D721Med (cell line): ENCODE results near the gene CD276.

Experiments
- DNase-seq: peaks from one replicate; pipeline ENCODE4 v3.0.0; 2011; ENCODE audit warnings: low spot score; ENCODE audit not compliant: insufficient read length
- FAIRE-seq: peaks from 2 replicates; lab custom pipeline; 2011; peaks lifted over from hg19 to GRCh38; lab: Jason Lieb, UNC
- CTCF ChIP-seq: IDR thresholded peaks from 2 replicates; pipeline ENCODE4 v1.5.1; 2012; ENCODE audit warnings: mild to moderate bottlenecking, control low read depth; ENCODE audit not compliant: insufficient read depth; ENCODE audit errors: missing control alignments

Gene CD276

GRCh38 chr15:73704869-73705645 is 20.9 kb downstream of the CD276 start:
- TF ChIP-seq CTCF = peak; percentile 65
- FAIRE-seq (no peak), DNase-seq (peak; percentile 61)

- FAIRE-seq (no peak), DNase-seq (no peak)
- no peak for TF ChIP-seq CTCF
These were observed 24.5 kb downstream of the CD276 start for GRCh38 chr15:73708691-73709090.

DNA sequence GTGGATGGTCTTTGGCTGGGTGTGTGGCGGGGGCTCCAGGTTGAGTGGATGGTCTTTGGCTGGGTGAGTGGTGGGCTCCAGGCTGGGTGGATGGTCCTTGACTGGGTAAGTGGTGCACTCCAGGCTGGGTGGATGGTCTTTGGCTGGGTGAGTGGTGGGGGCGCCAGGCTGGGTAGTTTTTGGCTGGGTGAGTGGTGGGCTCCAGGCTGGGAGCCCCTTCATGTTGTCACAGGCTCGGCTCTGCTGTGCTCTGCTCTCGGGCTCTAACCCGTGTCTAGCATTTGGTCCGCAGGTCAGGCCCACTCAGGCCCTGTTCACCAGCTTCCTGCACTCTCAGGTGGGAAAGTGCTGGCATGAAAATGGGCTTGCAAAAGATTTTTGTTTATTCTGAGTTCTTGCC is 25.1 kb downstream of the CD276 start:
- FAIRE-seq = no peak
- TF ChIP-seq CTCF = no peak

GRCh38 chr15:73709686-73710085 is 25.5 kb downstream of the CD276 start:
- FAIRE-seq = no peak
- TF ChIP-seq CTCF = no peak
- no peak for DNase-seq

More for the DNA sequence above, 25.1 kb downstream of the CD276 start:
- no peak for DNase-seq

DNA sequence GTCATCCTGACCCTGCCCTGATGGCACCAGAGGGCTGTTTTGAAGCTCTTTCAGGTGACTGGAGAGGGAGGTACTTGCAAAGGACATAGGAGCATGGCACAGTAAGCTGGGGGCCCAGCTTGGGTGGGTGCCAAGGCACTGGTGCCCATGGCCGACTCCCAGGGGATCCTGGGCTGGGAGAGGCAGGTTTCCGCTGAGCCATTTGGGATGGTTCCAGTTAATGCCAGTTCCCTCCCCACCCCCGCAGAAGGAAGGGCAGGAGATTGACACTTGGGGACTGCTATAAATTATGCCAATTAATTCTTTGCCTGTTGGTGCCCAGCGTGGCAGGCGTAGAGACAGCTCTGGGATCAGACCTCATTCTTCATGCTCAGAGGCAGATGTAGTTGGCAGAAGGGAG is 26.1 kb downstream of the CD276 start:
- no peak for TF ChIP-seq CTCF
- no peak for DNase-seq
- no peak for FAIRE-seq

DNA sequence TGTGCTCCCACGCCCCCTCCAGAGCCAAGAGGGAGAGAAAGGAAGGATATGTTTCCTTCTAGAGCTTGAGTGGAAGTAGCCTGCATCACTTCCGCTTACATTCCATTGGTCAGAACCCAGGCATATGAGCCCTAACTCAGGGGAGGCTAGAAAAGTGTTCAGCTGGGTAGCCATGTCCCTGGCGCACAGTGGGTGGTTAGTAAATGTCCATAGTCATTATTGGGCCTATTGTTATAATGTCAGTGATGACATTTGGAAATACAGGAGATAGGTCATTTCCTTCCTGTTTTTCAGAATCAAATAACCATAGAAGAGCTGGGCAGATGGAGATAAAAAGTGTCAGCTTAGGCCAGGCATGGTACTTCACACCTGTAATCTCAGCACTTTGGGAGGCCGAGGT is 27.3 kb downstream of the CD276 start:
- FAIRE-seq (no peak), DNase-seq (no peak)
- no peak for TF ChIP-seq CTCF

DNA sequence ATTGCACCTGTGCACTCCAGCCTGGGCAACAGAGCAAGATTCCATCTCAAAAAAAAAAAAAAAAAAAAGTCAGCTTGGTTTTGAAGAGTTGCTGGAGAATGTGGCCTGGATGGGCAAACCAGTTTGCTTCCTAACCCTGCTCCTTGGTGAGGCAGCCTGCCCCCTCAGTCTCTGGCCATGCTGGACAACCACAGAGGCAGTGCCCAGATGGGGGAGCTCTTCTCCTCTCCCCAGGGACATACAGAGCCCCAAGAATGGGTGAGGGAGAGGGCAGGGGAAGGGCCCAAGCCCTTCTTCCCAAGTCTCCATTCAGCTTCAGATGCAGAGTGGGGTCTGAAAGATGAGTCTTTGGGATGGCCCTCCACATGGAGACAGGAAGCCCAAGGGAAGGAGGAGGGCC is 27.9 kb downstream of the CD276 start:
- peak; percentile 4 for TF ChIP-seq CTCF
- FAIRE-seq (no peak), DNase-seq (no peak)
